HEK293T (cell line): ENCODE results near the gene APPL2.

ENCODE experiments used
- BHLHE40 ChIP-seq: fragments of 450-650 bp; IDR thresholded peaks from 2 replicates; pipeline ENCODE4 v1.6.1; 2016; ENCODE audit warnings: mild to moderate bottlenecking, moderate library complexity, borderline replicate concordance
- CTBP1 ChIP-seq: fragments of 450-650 bp; IDR thresholded peaks from 2 replicates; pipeline ENCODE4 v1.6.1; 2016; ENCODE audit warnings: borderline replicate concordance
- FOXA1 ChIP-seq: fragments of 450-650 bp; IDR thresholded peaks from 2 replicates; pipeline ENCODE4 v1.6.1; 2016; ENCODE audit warnings: mild to moderate bottlenecking
- FOXK2 ChIP-seq: fragments of 450-650 bp; IDR thresholded peaks from 2 replicates; pipeline ENCODE4 v1.6.1; 2016; ENCODE audit warnings: mild to moderate bottlenecking
- FOXM1 ChIP-seq: fragments of 450-650 bp; IDR thresholded peaks from 2 replicates; pipeline ENCODE4 v1.6.1; 2017; ENCODE audit warnings: mild to moderate bottlenecking, borderline replicate concordance
- HDGF ChIP-seq: fragments of 450-650 bp; IDR thresholded peaks from 2 replicates; pipeline ENCODE4 v1.6.1; 2017; ENCODE audit warnings: antibody characterized with exemption, borderline replicate concordance
- L3MBTL2 ChIP-seq: fragments of 450-650 bp; conservative IDR thresholded peaks from 2 replicates; pipeline ENCODE4 v1.6.1; 2016; ENCODE audit warnings: mild to moderate bottlenecking
- LEF1 ChIP-seq: fragments of 450-650 bp; IDR thresholded peaks from 2 replicates; pipeline ENCODE4 v1.6.1; 2017; ENCODE audit warnings: mild to moderate bottlenecking, borderline replicate concordance
- NFRKB ChIP-seq: fragments of 450-650 bp; IDR thresholded peaks from 2 replicates; pipeline ENCODE4 v1.6.1; 2016; ENCODE audit warnings: mild to moderate bottlenecking, moderate library complexity
- SP1 ChIP-seq: fragments of 450-650 bp; IDR thresholded peaks from 2 replicates; pipeline ENCODE4 v1.6.1; 2017
- SUZ12 ChIP-seq: fragments of 450-650 bp; IDR thresholded peaks from 2 replicates; pipeline ENCODE4 v1.6.1; 2016; ENCODE audit warnings: mild to moderate bottlenecking
- TARDBP ChIP-seq: fragments of 450-650 bp; IDR thresholded peaks from 2 replicates; pipeline ENCODE4 v1.6.1; 2016
- ZNF384 ChIP-seq: fragments of 450-650 bp; IDR thresholded peaks from 2 replicates; pipeline ENCODE4 v1.6.1; 2016
- TF ChIP-seq, protein P1 (sequence below): fragments of 450-650 bp; IDR thresholded peaks from 2 replicates; pipeline ENCODE4 v1.6.1; 2016

DNA sequence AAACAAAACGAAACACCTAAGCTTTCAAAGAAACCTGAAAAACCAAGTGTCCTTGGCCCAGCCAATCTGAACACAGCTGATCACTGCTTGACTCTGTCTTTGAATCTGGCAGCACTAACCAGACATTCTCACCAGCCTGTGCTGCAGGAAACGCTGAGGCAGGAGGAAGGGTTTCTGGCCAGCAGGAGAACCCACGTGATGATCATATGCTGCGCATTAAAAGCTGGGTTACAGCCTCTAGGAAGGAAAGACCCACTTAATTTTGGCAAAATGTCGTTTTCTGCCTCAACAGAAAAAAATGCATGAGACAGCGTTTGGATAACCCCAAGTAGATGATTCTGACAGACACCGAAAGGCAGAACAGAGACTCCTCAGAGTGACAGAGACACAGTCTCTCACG is 9.8 kb downstream of the APPL2 start:
- no peak for TF ChIP-seq ZNF384
- TF ChIP-seq FOXK2, result no peak
- no peak for TF ChIP-seq SP1
- no peak for TF ChIP-seq FOXA1
- TF ChIP-seq LEF1, result no peak
- TF ChIP-seq, protein P1, sequence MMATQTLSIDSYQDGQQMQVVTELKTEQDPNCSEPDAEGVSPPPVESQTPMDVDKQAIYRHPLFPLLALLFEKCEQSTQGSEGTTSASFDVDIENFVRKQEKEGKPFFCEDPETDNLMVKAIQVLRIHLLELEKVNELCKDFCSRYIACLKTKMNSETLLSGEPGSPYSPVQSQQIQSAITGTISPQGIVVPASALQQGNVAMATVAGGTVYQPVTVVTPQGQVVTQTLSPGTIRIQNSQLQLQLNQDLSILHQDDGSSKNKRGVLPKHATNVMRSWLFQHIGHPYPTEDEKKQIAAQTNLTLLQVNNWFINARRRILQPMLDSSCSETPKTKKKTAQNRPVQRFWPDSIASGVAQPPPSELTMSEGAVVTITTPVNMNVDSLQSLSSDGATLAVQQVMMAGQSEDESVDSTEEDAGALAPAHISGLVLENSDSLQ, result no peak
- no peak for TF ChIP-seq FOXM1
- TF ChIP-seq BHLHE40, result no peak
- TF ChIP-seq NFRKB, result no peak
- TF ChIP-seq SUZ12, result no peak
- no peak for TF ChIP-seq HDGF
- no peak for TF ChIP-seq TARDBP
- no peak for TF ChIP-seq CTBP1
- TF ChIP-seq L3MBTL2, result no peak
